ENCODE measurements around the gene LTA.

Gene LTA

GRCh38 chr6:31558631-31559500, 13.2 kb upstream of the LTA start:
- Histone ChIP-seq H3K27me3 (ENCODE audit: control insufficient read depth, insufficient read depth, low read length) (no peaks in the 10 kb centered on the region), H3K9ac (ENCODE audit: low read depth, low read length) (no peak overlapping the region), H3K4me3 (ENCODE audit: low read depth, low read length) (no peak overlapping the region), H3K9me3 (ENCODE audit: control insufficient read depth, insufficient read depth, low read length) (no peaks in the 10 kb centered on the region), H3K4me1 (ENCODE audit: control insufficient read depth, insufficient read depth, low read length) (no peaks in the 10 kb centered on the region), H3K36me3 (ENCODE audit: control insufficient read depth, insufficient read depth, low read length) (peaks cover 35% of the 10 kb centered on the region), H3K27ac (ENCODE audit: low read depth, low read length) (no peak overlapping the region)

- Histone ChIP-seq H3K4me3 (ENCODE audit: low read depth, low read length) (no peak overlapping the region), H3K9me3 (ENCODE audit: control insufficient read depth, insufficient read depth, low read length) (no peaks in the 10 kb centered on the region), H3K4me1 (ENCODE audit: control insufficient read depth, insufficient read depth, low read length) (no peaks in the 10 kb centered on the region), H3K27ac (ENCODE audit: low read depth, low read length) (peak overlapping the region; percentile 26), H3K27me3 (ENCODE audit: control insufficient read depth, insufficient read depth, low read length) (no peaks in the 10 kb centered on the region), H3K9ac (ENCODE audit: low read depth, low read length) (no peak overlapping the region), H3K36me3 (ENCODE audit: control insufficient read depth, insufficient read depth, low read length) (peaks cover 32% of the 10 kb centered on the region)
These were observed 12.5 kb upstream of the LTA start for GRCh38 chr6:31559606-31559957.

- H3K4me1 ChIP-seq (ENCODE audit: control insufficient read depth, insufficient read depth, low read length) = no peaks in the 10 kb centered on the region
- H3K36me3 ChIP-seq (ENCODE audit: control insufficient read depth, insufficient read depth, low read length) = peaks cover 30% of the 10 kb centered on the region
- H3K9me3 ChIP-seq (ENCODE audit: control insufficient read depth, insufficient read depth, low read length) = no peaks in the 10 kb centered on the region
- H3K4me3 ChIP-seq (ENCODE audit: low read depth, low read length) = no peak overlapping the region
- 0 out of 2 replicates have a peak overlapping the region, but pooled peaks have one; percentile 23 for H3K9ac ChIP-seq (ENCODE audit: low read depth, low read length)
- H3K27ac ChIP-seq (ENCODE audit: low read depth, low read length) = peak overlapping the region; percentile 47
- no peaks in the 10 kb centered on the region for H3K27me3 ChIP-seq (ENCODE audit: control insufficient read depth, insufficient read depth, low read length)
These were observed 12.0 kb upstream of the LTA start for GRCh38 chr6:31559958-31560696.

GRCh38 chr6:31560697-31561058, 11.4 kb upstream of the LTA start:
- no peaks in the 10 kb centered on the region for H3K9me3 ChIP-seq (ENCODE audit: control insufficient read depth, insufficient read depth, low read length)
- H3K9ac ChIP-seq (ENCODE audit: low read depth, low read length) = no peak overlapping the region
- no peaks in the 10 kb centered on the region for H3K27me3 ChIP-seq (ENCODE audit: control insufficient read depth, insufficient read depth, low read length)
- peak overlapping the region; percentile 47 for H3K27ac ChIP-seq (ENCODE audit: low read depth, low read length)
- H3K36me3 ChIP-seq (ENCODE audit: control insufficient read depth, insufficient read depth, low read length) = peaks cover 30% of the 10 kb centered on the region
- H3K4me1 ChIP-seq (ENCODE audit: control insufficient read depth, insufficient read depth, low read length) = no peaks in the 10 kb centered on the region
- H3K4me3 ChIP-seq (ENCODE audit: low read depth, low read length) = no peak overlapping the region

GRCh38 chr6:31567531-31568370, 4.3 kb upstream of the LTA start:
- H3K4me1 ChIP-seq (ENCODE audit: control insufficient read depth, insufficient read depth, low read length) = peaks cover 10% of the 10 kb centered on the region; the same call in 1 of the 2 replicates
- H3K27me3 ChIP-seq (ENCODE audit: control insufficient read depth, insufficient read depth, low read length) = no peaks in the 10 kb centered on the region
- no peaks in the 10 kb centered on the region for H3K9me3 ChIP-seq (ENCODE audit: control insufficient read depth, insufficient read depth, low read length)
- H3K27ac ChIP-seq (ENCODE audit: low read depth, low read length) = no peak overlapping the region
- H3K36me3 ChIP-seq (ENCODE audit: control insufficient read depth, insufficient read depth, low read length) = no peaks in the 10 kb centered on the region
- H3K4me3 ChIP-seq (ENCODE audit: low read depth, low read length) = no peak overlapping the region
- H3K9ac ChIP-seq (ENCODE audit: low read depth, low read length) = no peak overlapping the region

- Histone ChIP-seq H3K9me3 (ENCODE audit: control insufficient read depth, insufficient read depth, low read length) (no peaks in the 10 kb centered on the region), H3K27ac (ENCODE audit: low read depth, low read length) (no peak overlapping the region), H3K4me3 (ENCODE audit: low read depth, low read length) (no peak overlapping the region), H3K4me1 (ENCODE audit: control insufficient read depth, insufficient read depth, low read length) (peaks cover 10% of the 10 kb centered on the region; the same call in 1 of the 2 replicates), H3K36me3 (ENCODE audit: control insufficient read depth, insufficient read depth, low read length) (no peaks in the 10 kb centered on the region), H3K9ac (ENCODE audit: low read depth, low read length) (no peak overlapping the region), H3K27me3 (ENCODE audit: control insufficient read depth, insufficient read depth, low read length) (no peaks in the 10 kb centered on the region)
These were observed 3.5 kb upstream of the LTA start for GRCh38 chr6:31568537-31568961.

- Histone ChIP-seq H3K4me3 (ENCODE audit: low read depth, low read length) (no peak overlapping the region), H3K9ac (ENCODE audit: low read depth, low read length) (no peak overlapping the region), H3K27me3 (ENCODE audit: control insufficient read depth, insufficient read depth, low read length) (no peaks in the 10 kb centered on the region), H3K9me3 (ENCODE audit: control insufficient read depth, insufficient read depth, low read length) (no peaks in the 10 kb centered on the region), H3K36me3 (ENCODE audit: control insufficient read depth, insufficient read depth, low read length) (no peaks in the 10 kb centered on the region), H3K27ac (ENCODE audit: low read depth, low read length) (no peak overlapping the region), H3K4me1 (ENCODE audit: control insufficient read depth, insufficient read depth, low read length) (peaks cover 10% of the 10 kb centered on the region; the same call in 1 of the 2 replicates)
These were observed 2.1 kb upstream of the LTA start for GRCh38 chr6:31569861-31570536.

GRCh38 chr6:31573239-31574105, 1.4 kb downstream of the LTA start:
- Histone ChIP-seq H3K4me1 (ENCODE audit: control insufficient read depth, insufficient read depth, low read length) (no peaks in the 10 kb centered on the region; the same call in 1 of the 2 replicates), H3K36me3 (ENCODE audit: control insufficient read depth, insufficient read depth, low read length) (no peaks in the 10 kb centered on the region), H3K9ac (ENCODE audit: low read depth, low read length) (no peak overlapping the region), H3K27ac (ENCODE audit: low read depth, low read length) (no peak overlapping the region), H3K27me3 (ENCODE audit: control insufficient read depth, insufficient read depth, low read length) (no peaks in the 10 kb centered on the region; the same call in 1 of the 2 replicates), H3K9me3 (ENCODE audit: control insufficient read depth, insufficient read depth, low read length) (no peaks in the 10 kb centered on the region), H3K4me3 (ENCODE audit: low read depth, low read length) (no peak overlapping the region)

- H3K36me3 ChIP-seq (ENCODE audit: control insufficient read depth, insufficient read depth, low read length) = no peaks in the 10 kb centered on the region
- no peaks in the 10 kb centered on the region; the same call in 1 of the 2 replicates for H3K4me1 ChIP-seq (ENCODE audit: control insufficient read depth, insufficient read depth, low read length)
- H3K9ac ChIP-seq (ENCODE audit: low read depth, low read length) = no peak overlapping the region
- H3K9me3 ChIP-seq (ENCODE audit: control insufficient read depth, insufficient read depth, low read length) = no peaks in the 10 kb centered on the region
- no peak overlapping the region for H3K27ac ChIP-seq (ENCODE audit: low read depth, low read length)
- H3K27me3 ChIP-seq (ENCODE audit: control insufficient read depth, insufficient read depth, low read length) = no peaks in the 10 kb centered on the region; the same call in 1 of the 2 replicates
- H3K4me3 ChIP-seq (ENCODE audit: low read depth, low read length) = no peak overlapping the region
These were observed 2.3 kb downstream of the LTA start for GRCh38 chr6:31574106-31575061.

Data from HUES48 (cell line).